ENCODE results near the gene LAD1. TPM values are rescaled to one million over a fixed set of nuclear protein-coding genes. Genes with fewer than 3 reads are reported as not detected.

The LAD1 gene
- total and polyA plus RNA-seq, 2 of the 13 experiments (the other 11 are each of a cell fraction or from before 2014, with no cell fraction given): 10.8 to 65.6 TPM

GRCh38 chr1:201408834-201409200 is 9.7 kb upstream of the LAD1 start:
- CTCF ChIA-PET (ENCODE audit: low intra/inter-chr PET ratio, low total read pairs): interaction anchor here (0.6 to 5.1 kb wide), 4 partner anchors 11 to 32 kb away, joined by 3 to 65 read pairs (median 4); partner anchors contain the start of gene TNNT2
- TF ChIP-seq ZNF124 (CRISPR knock-in tag; IDR thresholded peaks at IDR 0.05) (no peak), CCDC6 (CRISPR knock-in tag; IDR thresholded peaks at IDR 0.05) (no peak), ZBTB40 (IDR thresholded peaks at IDR 0.05) (no peak), ZBTB40 (CRISPR knock-in tag; IDR thresholded peaks at IDR 0.05) (no peak), KDM4B (CRISPR knock-in tag; IDR thresholded peaks at IDR 0.05) (no peak)
- TF ChIP-seq, protein P1, sequence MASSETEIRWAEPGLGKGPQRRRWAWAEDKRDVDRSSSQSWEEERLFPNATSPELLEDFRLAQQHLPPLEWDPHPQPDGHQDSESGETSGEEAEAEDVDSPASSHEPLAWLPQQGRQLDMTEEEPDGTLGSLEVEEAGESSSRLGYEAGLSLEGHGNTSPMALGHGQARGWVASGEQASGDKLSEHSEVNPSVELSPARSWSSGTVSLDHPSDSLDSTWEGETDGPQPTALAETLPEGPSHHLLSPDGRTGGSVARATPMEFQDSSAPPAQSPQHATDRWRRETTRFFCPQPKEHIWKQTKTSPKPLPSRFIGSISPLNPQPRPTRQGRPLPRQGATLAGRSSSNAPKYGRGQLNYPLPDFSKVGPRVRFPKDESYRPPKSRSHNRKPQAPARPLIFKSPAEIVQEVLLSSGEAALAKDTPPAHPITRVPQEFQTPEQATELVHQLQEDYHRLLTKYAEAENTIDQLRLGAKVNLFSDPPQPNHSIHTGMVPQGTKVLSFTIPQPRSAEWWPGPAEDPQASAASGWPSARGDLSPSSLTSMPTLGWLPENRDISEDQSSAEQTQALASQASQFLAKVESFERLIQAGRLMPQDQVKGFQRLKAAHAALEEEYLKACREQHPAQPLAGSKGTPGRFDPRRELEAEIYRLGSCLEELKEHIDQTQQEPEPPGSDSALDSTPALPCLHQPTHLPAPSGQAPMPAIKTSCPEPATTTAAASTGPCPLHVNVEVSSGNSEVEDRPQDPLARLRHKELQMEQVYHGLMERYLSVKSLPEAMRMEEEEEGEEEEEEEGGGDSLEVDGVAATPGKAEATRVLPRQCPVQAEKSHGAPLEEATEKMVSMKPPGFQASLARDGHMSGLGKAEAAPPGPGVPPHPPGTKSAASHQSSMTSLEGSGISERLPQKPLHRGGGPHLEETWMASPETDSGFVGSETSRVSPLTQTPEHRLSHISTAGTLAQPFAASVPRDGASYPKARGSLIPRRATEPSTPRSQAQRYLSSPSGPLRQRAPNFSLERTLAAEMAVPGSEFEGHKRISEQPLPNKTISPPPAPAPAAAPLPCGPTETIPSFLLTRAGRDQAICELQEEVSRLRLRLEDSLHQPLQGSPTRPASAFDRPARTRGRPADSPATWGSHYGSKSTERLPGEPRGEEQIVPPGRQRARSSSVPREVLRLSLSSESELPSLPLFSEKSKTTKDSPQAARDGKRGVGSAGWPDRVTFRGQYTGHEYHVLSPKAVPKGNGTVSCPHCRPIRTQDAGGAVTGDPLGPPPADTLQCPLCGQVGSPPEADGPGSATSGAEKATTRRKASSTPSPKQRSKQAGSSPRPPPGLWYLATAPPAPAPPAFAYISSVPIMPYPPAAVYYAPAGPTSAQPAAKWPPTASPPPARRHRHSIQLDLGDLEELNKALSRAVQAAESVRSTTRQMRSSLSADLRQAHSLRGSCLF (CRISPR knock-in tag; IDR thresholded peaks at IDR 0.05; ENCODE audit: borderline replicate concordance): no peak
- TF ChIP-seq, protein P2, sequence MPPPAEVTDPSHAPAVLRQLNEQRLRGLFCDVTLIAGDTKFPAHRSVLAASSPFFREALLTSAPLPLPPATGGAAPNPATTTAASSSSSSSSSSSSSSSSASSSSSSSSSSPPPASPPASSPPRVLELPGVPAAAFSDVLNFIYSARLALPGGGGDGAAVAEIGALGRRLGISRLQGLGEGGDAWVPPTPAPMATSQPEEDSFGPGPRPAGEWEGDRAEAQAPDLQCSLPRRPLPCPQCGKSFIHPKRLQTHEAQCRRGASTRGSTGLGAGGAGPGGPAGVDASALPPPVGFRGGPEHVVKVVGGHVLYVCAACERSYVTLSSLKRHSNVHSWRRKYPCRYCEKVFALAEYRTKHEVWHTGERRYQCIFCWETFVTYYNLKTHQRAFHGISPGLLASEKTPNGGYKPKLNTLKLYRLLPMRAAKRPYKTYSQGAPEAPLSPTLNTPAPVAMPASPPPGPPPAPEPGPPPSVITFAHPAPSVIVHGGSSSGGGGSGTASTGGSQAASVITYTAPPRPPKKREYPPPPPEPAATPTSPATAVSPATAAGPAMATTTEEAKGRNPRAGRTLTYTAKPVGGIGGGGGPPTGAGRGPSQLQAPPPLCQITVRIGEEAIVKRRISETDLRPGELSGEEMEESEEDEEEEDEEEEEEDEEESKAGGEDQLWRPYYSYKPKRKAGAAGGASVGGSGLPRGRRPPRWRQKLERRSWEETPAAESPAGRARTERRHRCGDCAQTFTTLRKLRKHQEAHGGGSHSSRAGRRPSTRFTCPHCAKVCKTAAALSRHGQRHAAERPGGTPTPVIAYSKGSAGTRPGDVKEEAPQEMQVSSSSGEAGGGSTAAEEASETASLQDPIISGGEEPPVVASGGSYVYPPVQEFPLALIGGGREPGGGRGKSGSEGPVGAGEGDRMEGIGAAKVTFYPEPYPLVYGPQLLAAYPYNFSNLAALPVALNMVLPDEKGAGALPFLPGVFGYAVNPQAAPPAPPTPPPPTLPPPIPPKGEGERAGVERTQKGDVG (CRISPR knock-in tag; IDR thresholded peaks at IDR 0.05; ENCODE audit: borderline replicate concordance): no peak

More at GRCh38 chr1:201408834-201409200, 9.7 kb upstream of the LAD1 start:
- Histone ChIP-seq H3K9ac (ENCODE audit: insufficient read depth, low read depth, low read length) (no peak overlapping the region), H3K4me3 (replicated peaks in 1 of 3; ENCODE audit: insufficient read depth in 1 of 3, low read depth in 2 of 3, low read length in 3 of 3) (no peak overlapping the region), H3K4me2 (ENCODE audit: low read depth, low read length) (no peak overlapping the region), H3K27ac (ENCODE audit: extremely low read length, insufficient read depth, low read length) (no peak overlapping the region), H3K27me3 (ENCODE audit: control insufficient read depth in 1 of 2, insufficient read depth in 2 of 2, low read length in 2 of 2) (peaks cover 1 to 9% of the 10 kb centered on the region in 2 experiments; a peak in 1 of 5 replicates), H3K4me1 (ENCODE audit: insufficient read depth, low read length) (peaks cover 50% of the 10 kb centered on the region), H2AFZ (ENCODE audit: low read length) (no peak overlapping the region), H4K20me1 (ENCODE audit: insufficient read depth, low read length) (no peaks in the 10 kb centered on the region), H3K36me3 (replicated peaks in 1 of 2; ENCODE audit: control insufficient read depth in 1 of 2, insufficient read depth in 2 of 2, low read length in 2 of 2) (no peaks in the 10 kb centered on the region), H3K9me3 (ENCODE audit: low read length) (no peaks in the 10 kb centered on the region), H3K79me2 (ENCODE audit: insufficient read depth, low read length) (no peaks in the 10 kb centered on the region)
- ATAC-seq (no peak), DNase-seq (ENCODE audit: low spot score) (no peak), FAIRE-seq (no peak)
- BruUV-seq (replicated peaks): no TSS peak
- 9% methylated on average over 3 of the region's 3 CpGs for WGBS (ENCODE audit: low lambda C conversion rate)
- POLR2A ChIA-PET: no interaction called here
- intact Hi-C loops (cut with micrococcal nuclease; ENCODE audit: unreplicated experiment) (loop anchor here (1.0 kb wide), 1 partner anchor 24 kb away; no protein-coding TSS in a partner anchor), in situ Hi-C loops (cut with HindIII; ENCODE audit: extremely low pct_ligation_motif_present, low pct_unique_long_range_greater_than_20kb) (no loop called here)

Measured in HepG2 (cell line).